ENCODE measurements around the gene CHCHD6. TPM values are rescaled to one million over a fixed set of nuclear protein-coding genes. Genes with fewer than 3 reads are reported as not detected.

The CHCHD6 gene
- total RNA-seq, 4 donors from 2014 or later, result 15.6 to 25.8 (median 21.2) TPM

DNA sequence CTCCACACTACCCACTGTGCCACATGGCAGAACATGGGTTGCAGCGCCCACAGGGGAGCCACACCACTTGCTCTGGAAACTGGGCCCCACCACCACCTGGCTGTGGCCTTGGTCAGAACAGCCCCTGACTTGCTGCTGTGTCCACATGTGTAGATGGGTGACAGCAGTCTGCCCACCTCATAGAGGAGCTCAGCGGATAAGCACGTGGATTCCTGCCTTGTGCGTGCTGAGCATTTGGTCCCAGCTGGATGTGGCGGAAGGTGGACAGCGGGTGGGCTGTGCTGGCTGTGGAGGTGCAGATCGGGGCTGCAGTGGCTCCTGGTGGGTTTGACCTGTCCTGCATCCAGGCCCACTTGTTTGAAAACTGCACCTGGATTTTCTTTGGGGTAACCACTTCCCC lies 272.9 kb downstream of the CHCHD6 start:
- no peak overlapping the region for H3K4me3 ChIP-seq (ENCODE audit: low read depth, poor library complexity, severe bottlenecking)
- DNase-seq (ENCODE audit: low spot score in 2 of 2), result no peak
- intact Hi-C loops (cut with DNase I; ENCODE audit: low total_unique reads), result no loop called here
- WGBS, 2 donors, result 93 to 95% methylated on average over 7 of the region's 7 CpGs
- no peak for TF ChIP-seq POLR2A (IDR thresholded peaks at IDR 0.05)
- TF ChIP-seq, protein P1, sequence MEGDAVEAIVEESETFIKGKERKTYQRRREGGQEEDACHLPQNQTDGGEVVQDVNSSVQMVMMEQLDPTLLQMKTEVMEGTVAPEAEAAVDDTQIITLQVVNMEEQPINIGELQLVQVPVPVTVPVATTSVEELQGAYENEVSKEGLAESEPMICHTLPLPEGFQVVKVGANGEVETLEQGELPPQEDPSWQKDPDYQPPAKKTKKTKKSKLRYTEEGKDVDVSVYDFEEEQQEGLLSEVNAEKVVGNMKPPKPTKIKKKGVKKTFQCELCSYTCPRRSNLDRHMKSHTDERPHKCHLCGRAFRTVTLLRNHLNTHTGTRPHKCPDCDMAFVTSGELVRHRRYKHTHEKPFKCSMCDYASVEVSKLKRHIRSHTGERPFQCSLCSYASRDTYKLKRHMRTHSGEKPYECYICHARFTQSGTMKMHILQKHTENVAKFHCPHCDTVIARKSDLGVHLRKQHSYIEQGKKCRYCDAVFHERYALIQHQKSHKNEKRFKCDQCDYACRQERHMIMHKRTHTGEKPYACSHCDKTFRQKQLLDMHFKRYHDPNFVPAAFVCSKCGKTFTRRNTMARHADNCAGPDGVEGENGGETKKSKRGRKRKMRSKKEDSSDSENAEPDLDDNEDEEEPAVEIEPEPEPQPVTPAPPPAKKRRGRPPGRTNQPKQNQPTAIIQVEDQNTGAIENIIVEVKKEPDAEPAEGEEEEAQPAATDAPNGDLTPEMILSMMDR (IDR thresholded peaks at IDR 0.05), result no peak

DNA sequence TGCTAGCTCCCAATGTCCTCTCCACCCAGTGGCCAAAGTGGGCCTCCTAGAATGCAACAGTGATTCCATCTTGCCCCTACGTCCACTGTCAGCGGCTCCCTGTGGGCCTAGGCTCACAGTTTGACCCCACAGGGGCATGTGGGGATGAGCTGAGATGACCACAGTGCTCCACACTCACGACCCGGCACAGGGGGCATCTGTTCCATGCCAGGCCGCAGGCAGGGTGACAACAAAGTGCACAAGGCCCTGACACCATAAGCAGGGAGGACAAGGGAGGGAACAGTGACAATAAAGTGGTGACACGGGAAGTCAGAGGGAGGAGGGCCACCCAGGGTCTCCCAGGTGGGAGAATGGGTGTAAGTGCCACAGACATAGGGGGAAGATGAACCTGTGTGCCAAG lies 273.8 kb downstream of the CHCHD6 start:
- intact Hi-C loops (cut with DNase I; ENCODE audit: low total_unique reads), result no loop called here
- no peak overlapping the region for H3K4me3 ChIP-seq (ENCODE audit: low read depth, poor library complexity, severe bottlenecking)
- DNase-seq (ENCODE audit: low spot score in 2 of 2), result no peak
- TF ChIP-seq POLR2A (IDR thresholded peaks at IDR 0.05), result no peak
- TF ChIP-seq, protein P1 (IDR thresholded peaks at IDR 0.05), result no peak
- WGBS, 2 donors, result 83 to 91% methylated on average over 6 of the region's 6 CpGs

DNA sequence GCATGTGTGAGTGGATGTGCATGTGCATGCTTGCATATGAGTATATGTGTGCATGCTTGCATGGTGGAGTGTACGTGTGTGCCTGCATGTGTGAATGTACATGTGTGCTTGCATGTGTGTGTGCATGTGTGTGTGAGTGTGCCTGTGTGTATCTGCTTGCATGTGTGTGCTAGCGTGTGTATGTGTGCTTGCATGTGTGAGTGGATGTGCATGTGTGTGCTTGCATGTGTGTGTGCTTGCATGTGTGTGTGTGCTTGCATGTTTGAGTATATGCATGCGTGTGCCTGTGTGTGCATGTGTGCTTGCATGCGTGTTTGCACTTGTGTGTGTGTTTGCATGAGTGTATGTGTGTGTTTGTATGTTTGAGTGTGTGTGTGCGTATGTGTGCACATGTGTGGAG lies 274.3 kb downstream of the CHCHD6 start:
- 79 to 88% methylated on average over 5 of the region's 5 CpGs for WGBS, 2 donors
- DNase-seq (ENCODE audit: low spot score in 2 of 2), result no peak
- TF ChIP-seq, protein P1 (IDR thresholded peaks at IDR 0.05), result no peak
- no peak for TF ChIP-seq POLR2A (IDR thresholded peaks at IDR 0.05)
- intact Hi-C loops (cut with DNase I; ENCODE audit: low total_unique reads), result no loop called here
- no peak overlapping the region for H3K4me3 ChIP-seq (ENCODE audit: low read depth, poor library complexity, severe bottlenecking)

DNA sequence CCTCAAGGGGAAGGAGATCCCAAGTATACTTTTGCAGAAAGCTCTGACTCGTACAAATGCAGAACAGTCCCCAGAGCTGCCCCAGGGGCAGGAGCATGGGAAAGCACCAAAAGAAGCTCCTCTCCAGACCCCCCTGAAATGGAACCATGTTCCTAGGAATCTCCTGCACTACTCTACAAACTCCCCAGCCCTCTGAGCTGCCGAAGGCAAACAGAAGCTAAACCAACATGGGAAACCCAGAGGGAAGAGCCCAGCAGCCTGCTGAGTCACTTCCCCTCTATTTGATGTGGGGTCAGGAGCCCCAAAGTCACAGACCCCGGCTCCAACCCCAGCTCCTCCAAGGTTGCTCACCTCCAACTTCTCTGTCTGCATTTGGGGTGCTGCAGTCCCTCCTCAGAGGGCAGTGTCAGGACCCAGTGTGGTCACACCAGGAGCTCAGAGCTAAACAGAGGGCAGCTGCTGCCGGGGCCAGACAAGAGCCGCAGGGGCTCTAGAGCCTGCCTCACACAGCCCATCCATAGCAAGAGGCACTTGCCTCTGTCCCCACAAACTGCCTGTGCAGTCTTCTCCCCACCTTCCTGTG lies 275.1 kb downstream of the CHCHD6 start:
- no peak for TF ChIP-seq POLR2A (IDR thresholded peaks at IDR 0.05)
- TF ChIP-seq, protein P1 (IDR thresholded peaks at IDR 0.05), result no peak
- 47 to 65% methylated on average over 5 of the region's 5 CpGs for WGBS, 2 donors
- intact Hi-C loops (cut with DNase I; ENCODE audit: low total_unique reads), result no loop called here
- no peak overlapping the region for H3K4me3 ChIP-seq (ENCODE audit: low read depth, poor library complexity, severe bottlenecking)
- no peak for DNase-seq (ENCODE audit: low spot score in 2 of 2)

DNA sequence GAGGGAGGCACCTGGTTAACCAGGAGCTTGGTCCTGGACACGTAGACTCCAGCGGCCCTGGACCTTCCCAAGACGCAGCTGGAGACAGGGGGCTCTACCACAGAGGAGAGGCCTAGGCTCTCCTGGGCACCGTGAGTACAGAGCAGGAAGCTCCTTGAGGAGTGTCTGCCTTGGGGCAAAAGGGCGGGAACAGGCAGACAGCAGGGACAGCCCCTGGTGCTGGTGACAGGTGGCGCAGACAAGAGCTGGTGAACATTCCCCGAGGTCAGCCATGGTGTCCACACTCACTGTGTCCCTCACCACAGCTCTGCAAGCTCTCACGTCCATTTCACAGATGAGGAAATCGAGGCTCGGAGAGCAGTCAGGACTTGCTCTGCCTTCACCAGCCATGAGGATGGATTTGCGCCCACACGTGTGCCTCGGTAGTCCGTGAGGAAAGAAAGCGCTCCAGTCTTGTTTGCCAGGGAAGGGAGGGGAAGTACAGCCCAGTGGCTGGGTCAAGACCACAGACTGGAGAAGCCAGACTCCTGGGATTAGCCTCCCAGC lies 276.3 kb downstream of the CHCHD6 start:
- no peak for DNase-seq (ENCODE audit: low spot score in 2 of 2)
- 84 to 89% methylated on average over 15 of the region's 15 CpGs for WGBS, 2 donors
- intact Hi-C loops (cut with DNase I; ENCODE audit: low total_unique reads), result loop anchor here (5.0 to 10.0 kb wide), 3 partner anchors 228 to 564 kb away; no protein-coding TSS in a partner anchor
- H3K4me3 ChIP-seq (ENCODE audit: low read depth, poor library complexity, severe bottlenecking), result no peak overlapping the region
- TF ChIP-seq, protein P1 (IDR thresholded peaks at IDR 0.05), result no peak
- TF ChIP-seq POLR2A (IDR thresholded peaks at IDR 0.05), result no peak

DNA sequence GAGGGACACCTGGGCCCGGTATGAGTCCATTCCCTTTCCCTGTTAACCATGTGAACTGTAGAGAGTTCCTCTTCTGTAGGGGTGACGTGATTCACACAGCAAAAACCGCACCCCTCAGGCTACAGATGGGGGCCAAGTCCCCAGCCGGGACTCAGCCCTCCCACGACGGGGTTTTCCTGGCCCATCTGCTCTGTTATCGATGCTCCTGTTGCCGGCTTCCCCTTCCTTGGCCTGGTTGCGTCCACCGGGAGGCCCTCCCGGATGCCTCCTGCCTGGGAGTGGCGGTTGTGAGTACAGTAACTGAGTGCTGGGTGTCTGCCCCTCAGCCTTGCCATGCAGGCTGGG lies 278.1 kb downstream of the CHCHD6 start:
- intact Hi-C loops (cut with DNase I; ENCODE audit: low total_unique reads), result loop anchor here (5.0 to 10.0 kb wide), 3 partner anchors 230 to 563 kb away; no protein-coding TSS in a partner anchor
- WGBS, 2 donors, result 5% methylated on average over 12 of the region's 12 CpGs
- no peak for DNase-seq (ENCODE audit: low spot score in 2 of 2)
- H3K4me3 ChIP-seq (ENCODE audit: low read depth, poor library complexity, severe bottlenecking), result no peak overlapping the region
- TF ChIP-seq POLR2A (IDR thresholded peaks at IDR 0.05), result no peak
- TF ChIP-seq, protein P1 (IDR thresholded peaks at IDR 0.05), result no peak
